ENCODE data around the gene NCOA1. TPM values are rescaled to one million over a fixed set of nuclear protein-coding genes. Genes with fewer than 3 reads are reported as not detected.

Gene NCOA1
- total and polyA plus RNA-seq, 2 of the 4 experiments (the other 2 are of a cell fraction): 6.7 to 11.3 TPM

- Histone ChIP-seq H3K27ac (ENCODE audit: insufficient read depth, low read length) (no peak overlapping the region), H3K36me3 (ENCODE audit: control insufficient read depth, insufficient read depth, low read length) (no peaks in the 10 kb centered on the region), H3K9me1 (ENCODE audit: insufficient read depth, low read length) (no peaks in the 10 kb centered on the region), H3K4ac (ENCODE audit: low read depth, low read length) (no peak overlapping the region), H3K27me3 (ENCODE audit: control insufficient read depth, insufficient read depth, low read length) (no peaks in the 10 kb centered on the region), H3K79me1 (ENCODE audit: low read depth in 1 of 2, low read length in 2 of 2) (peaks cover 5 to 6% of the 10 kb centered on the region in 2 experiments; a peak in 2 of 4 replicates), H2AK5ac (ENCODE audit: low read depth, low read length) (no peak overlapping the region), H3K23ac (ENCODE audit: low read depth, low read length) (no peak overlapping the region), H3K4me2 (ENCODE audit: low read depth, low read length) (no peak overlapping the region), H3K18ac (ENCODE audit: low read depth, low read length) (no peak overlapping the region), H2AFZ (replicated peaks; ENCODE audit: low read length, poor library complexity) (no peak overlapping the region), H3K9ac (ENCODE audit: low read depth, low read length) (no peak overlapping the region), H4K8ac (ENCODE audit: low read depth in 2 of 2, low read length in 2 of 2) (no peak overlapping the region), H4K20me1 (ENCODE audit: insufficient read depth, low read length) (no peaks in the 10 kb centered on the region), H2BK20ac (ENCODE audit: low read depth, low read length) (no peak overlapping the region), H2AK9ac (replicated peaks; ENCODE audit: low read depth, low read length, poor library complexity) (no peak overlapping the region), H3K4me1 (ENCODE audit: control insufficient read depth, insufficient read depth, low read length) (no peaks in the 10 kb centered on the region), H3K4me3 (ENCODE audit: insufficient read depth, low read depth, low read length) (no peak overlapping the region), H3K14ac (replicated peaks; ENCODE audit: low read depth, low read length) (no peak overlapping the region), H3K9me3 (ENCODE audit: control insufficient read depth, insufficient read depth, low read length) (peaks cover 4% of the 10 kb centered on the region; the same call in 1 of the 2 replicates), H2BK120ac (ENCODE audit: low read depth, low read length) (no peak overlapping the region), H3K56ac (ENCODE audit: extremely low read depth, insufficient read depth, low read length) (no peak overlapping the region), H2BK15ac (ENCODE audit: low read depth, low read length) (no peak overlapping the region), H4K91ac (ENCODE audit: insufficient read depth, low read depth, low read length) (no peak overlapping the region), H4K5ac (ENCODE audit: low read depth, low read length) (no peak overlapping the region), H2BK5ac (ENCODE audit: low read depth, low read length, poor library complexity, severe bottlenecking) (no peak overlapping the region)
- TF ChIP-seq NFE2L2 (IDR thresholded peaks at IDR 0.05; ENCODE audit: low read depth, low read length) (no peak), MAFK (IDR thresholded peaks at IDR 0.05; ENCODE audit: low read depth, low read length) (no peak), CHD1 (IDR thresholded peaks at IDR 0.05; ENCODE audit: low read depth, low read length) (no peak), RAD21 (IDR thresholded peaks at IDR 0.05; ENCODE audit: low read length) (no peak), BHLHE40 (IDR thresholded peaks at IDR 0.05; ENCODE audit: low read depth, low read length) (no peak), CEBPB (IDR thresholded peaks at IDR 0.05; ENCODE audit: low read depth, low read length) (no peak), CTCF (conservative IDR thresholded peaks at IDR 0.05; ENCODE audit: low read depth, low read length) (no peak), FOS (IDR thresholded peaks at IDR 0.05; ENCODE audit: low read depth, low read length) (no peak), RCOR1 (IDR thresholded peaks at IDR 0.05; ENCODE audit: insufficient replicate concordance, low read length) (no peak)
- in situ Hi-C loops (cut with MboI; ENCODE audit: low sequenced_read_pairs): no loop called here
- no TSS peak for BruUV-seq (replicated peaks)
- no peak for ATAC-seq (ENCODE audit: low read depth)
- no peak for DNase-seq
- intact Hi-C loops (cut with micrococcal nuclease): no loop called here
- 100% methylated on average over 1 of the region's 1 CpG; no CpG with 5 or more reads in 1 of the 2 experiments for WGBS, 2 experiments (ENCODE audit: extremely low coverage in 2 of 2, insufficient read length in 1 of 2)
- dilution Hi-C loops (cut with HindIII; ENCODE audit: low sequenced_read_pairs, unreplicated experiment): no loop called here
- ChIA-PET POLR2A (ENCODE audit: unreplicated experiment) (no interaction called here), CTCF (interaction anchor here (0.9 kb wide), 1 partner anchor 9 kb away, joined by 3 read pairs; no protein-coding TSS in a partner anchor)
Measured at GRCh38 chr2:24544456-24545115, 53.5 kb downstream of the NCOA1 start.

Measured in IMR-90 (cell line).